Measurements from ENCODE around the gene CENPK. TPM values are rescaled to one million over a fixed set of nuclear protein-coding genes. Genes with fewer than 3 reads are reported as not detected.
A peak's percentile ranks its signal among the peaks of the same experiment; 100 is the strongest.
"Not testable (repeated sequence)": the region's sequence is repeated elsewhere in the genome, so short reads cannot be mapped to it uniquely, and the experiment has no call there.

Gene CENPK
- 3.4 TPM for total RNA-seq

DNA sequence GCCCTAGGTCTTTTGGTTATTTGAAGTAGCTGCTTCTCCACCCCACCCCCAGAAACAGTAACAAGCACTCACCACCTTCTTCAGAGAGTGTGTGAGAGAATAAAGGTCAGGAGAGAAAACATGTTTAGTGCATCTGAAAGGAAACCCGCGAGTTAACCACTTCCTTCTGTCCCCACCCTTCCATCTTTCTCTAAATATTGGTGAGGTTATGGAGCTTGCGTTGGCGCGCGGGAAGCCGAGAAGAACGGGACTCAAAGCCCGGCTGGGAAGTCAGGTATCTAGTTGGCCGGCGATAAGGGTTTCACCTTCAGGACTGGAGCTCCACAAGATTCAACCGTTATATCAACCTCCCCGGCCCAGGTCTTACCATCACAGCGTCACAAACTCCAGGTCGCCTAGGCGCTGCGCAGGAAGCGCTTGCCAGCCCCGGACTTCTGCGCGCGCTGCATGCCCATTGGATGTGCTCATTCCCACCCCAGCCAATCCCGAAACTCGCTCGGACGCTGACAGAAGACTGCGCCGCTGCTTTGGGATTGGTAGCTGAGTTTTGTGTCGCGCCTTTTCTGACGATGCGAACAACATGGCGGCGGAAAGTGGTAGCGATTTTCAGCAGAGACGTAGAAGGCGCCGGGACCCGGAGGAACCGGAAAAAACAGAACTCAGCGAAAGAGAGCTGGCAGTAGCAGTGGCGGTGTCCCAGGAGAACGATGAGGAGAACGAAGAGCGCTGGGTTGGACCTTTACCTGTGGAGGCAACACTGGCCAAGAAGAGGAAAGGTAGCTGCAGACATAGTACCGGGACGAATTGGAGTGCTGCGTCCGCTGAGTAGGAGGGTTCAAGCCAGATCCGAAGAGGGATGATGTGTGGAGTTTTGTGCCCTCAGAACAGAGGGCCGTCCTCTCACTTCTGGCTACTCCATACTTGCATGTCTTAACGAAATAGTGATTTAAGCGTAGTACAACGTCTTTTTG is at the start of gene CENPK, which contains the start of gene PPWD1:
Gene CENPK (minus strand): TSS at position 438 of the 971 bp plus-strand sequence. CDS start 8,261 bp downstream, outside the sequence.
Gene PPWD1 (plus strand): TSS at position 566 of the 971 bp plus-strand sequence. CDS start 15 bp downstream, at position 581.
- Histone ChIP-seq H3K4me1 (peaks cover 38% of the 10 kb centered on the region), H3K27ac (peak within 1 kb of the TSS; percentile 81)
- intact Hi-C loops (cut with DNase I), result no loop called here

GRCh38 chr5:65612298-65612907 is 49.4 kb upstream of the CENPK start:
- Histone ChIP-seq H3K36me3 (peaks cover 0 to 53% of the 10 kb centered on the region in 2 donors), H3K4me3 (no peak overlapping the region), H3K27me3 (no peaks in the 10 kb centered on the region), H3K4me1 (no peaks in the 10 kb centered on the region), H3K27ac (no peak overlapping the region), H3K9me3 (no peaks in the 10 kb centered on the region)
- DNase-seq (ENCODE audit: extremely low spot score in 2 of 2), result no peak
- TF ChIP-seq POLR2AphosphoS5 (IDR thresholded peaks at IDR 0.05; ENCODE audit: insufficient read depth in 1 of 2, low read depth in 1 of 2), result no peak
- TF ChIP-seq POLR2A (IDR thresholded peaks at IDR 0.05), result no peak
- TF ChIP-seq, protein P1, sequence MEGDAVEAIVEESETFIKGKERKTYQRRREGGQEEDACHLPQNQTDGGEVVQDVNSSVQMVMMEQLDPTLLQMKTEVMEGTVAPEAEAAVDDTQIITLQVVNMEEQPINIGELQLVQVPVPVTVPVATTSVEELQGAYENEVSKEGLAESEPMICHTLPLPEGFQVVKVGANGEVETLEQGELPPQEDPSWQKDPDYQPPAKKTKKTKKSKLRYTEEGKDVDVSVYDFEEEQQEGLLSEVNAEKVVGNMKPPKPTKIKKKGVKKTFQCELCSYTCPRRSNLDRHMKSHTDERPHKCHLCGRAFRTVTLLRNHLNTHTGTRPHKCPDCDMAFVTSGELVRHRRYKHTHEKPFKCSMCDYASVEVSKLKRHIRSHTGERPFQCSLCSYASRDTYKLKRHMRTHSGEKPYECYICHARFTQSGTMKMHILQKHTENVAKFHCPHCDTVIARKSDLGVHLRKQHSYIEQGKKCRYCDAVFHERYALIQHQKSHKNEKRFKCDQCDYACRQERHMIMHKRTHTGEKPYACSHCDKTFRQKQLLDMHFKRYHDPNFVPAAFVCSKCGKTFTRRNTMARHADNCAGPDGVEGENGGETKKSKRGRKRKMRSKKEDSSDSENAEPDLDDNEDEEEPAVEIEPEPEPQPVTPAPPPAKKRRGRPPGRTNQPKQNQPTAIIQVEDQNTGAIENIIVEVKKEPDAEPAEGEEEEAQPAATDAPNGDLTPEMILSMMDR (IDR thresholded peaks at IDR 0.05), result no peak
- intact Hi-C loops (cut with DNase I), result no loop called here

More for the DNA sequence above, at the start of gene CENPK, which contains the start of gene PPWD1:
- DNase-seq (ENCODE audit: extremely low spot score in 2 of 2), result peak; percentile 96 to 97
- TF ChIP-seq POLR2A (IDR thresholded peaks at IDR 0.05) (peak in 1 of 2 donors; percentile 36), POLR2AphosphoS5 (IDR thresholded peaks at IDR 0.05; ENCODE audit: insufficient read depth in 1 of 2, low read depth in 1 of 2) (peak; percentile 92 to 96)
- TF ChIP-seq, protein P1 (IDR thresholded peaks at IDR 0.05), result no peak
- H3K9me3 ChIP-seq, result no peaks in the 10 kb centered on the region
- peak within 1 kb of the TSS; percentile 66 to 93 for H3K4me3 ChIP-seq
- H3K27me3 ChIP-seq, result no peaks in the 10 kb centered on the region
- peaks cover 0 to under 1% of the 10 kb centered on the region in 2 donors for H3K36me3 ChIP-seq

DNA sequence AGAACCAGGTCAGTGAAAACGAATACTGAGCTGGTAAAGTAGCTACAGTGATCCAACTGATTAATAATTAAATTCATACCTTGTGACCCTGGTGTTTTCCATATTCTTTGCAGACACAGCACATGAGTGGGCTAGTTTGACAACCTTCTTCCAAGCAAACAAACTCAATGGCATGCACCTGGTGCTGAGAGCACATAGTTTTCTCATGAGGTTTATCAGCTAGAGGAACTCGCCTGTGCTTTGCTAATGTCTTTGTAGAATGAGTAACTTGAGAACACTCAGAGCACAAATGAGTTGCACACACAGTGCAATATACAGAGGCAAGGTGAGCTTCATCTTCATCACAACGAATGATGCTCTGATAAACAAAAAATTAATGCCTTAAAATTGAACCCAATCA is 48.6 kb upstream of the CENPK start:
- H3K4me1 ChIP-seq, result no peaks in the 10 kb centered on the region
- no peak for TF ChIP-seq POLR2AphosphoS5 (IDR thresholded peaks at IDR 0.05; ENCODE audit: insufficient read depth in 1 of 2, low read depth in 1 of 2)
- TF ChIP-seq, protein P1 (IDR thresholded peaks at IDR 0.05), result no peak
- no peak for TF ChIP-seq POLR2A (IDR thresholded peaks at IDR 0.05)
- H3K27me3 ChIP-seq, result no peaks in the 10 kb centered on the region
- peaks cover 0 to 62% of the 10 kb centered on the region in 2 donors for H3K36me3 ChIP-seq
- H3K9me3 ChIP-seq, result no peaks in the 10 kb centered on the region
- DNase-seq (ENCODE audit: extremely low spot score in 2 of 2), result no peak
- intact Hi-C loops (cut with DNase I), result no loop called here
- no peak overlapping the region for H3K27ac ChIP-seq
- no peak overlapping the region for H3K4me3 ChIP-seq

DNA sequence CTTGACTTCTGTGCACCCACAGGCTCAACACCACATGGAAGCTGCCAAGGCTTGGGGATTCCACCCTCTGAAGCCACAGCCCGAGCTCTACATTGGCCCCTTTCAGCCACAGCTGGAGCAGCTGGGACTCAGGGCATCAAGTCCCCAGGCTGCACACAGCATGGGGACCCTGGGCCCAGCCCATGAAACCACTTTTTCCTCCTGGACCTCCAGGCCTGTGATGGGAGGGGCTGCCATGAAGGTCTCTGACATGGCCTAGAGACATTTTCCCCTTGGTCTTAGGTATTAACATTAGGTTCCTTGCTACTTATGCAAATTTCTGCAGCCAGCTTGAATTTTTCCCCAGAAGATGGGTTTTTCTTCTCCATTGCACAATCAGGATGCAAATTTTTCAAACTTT is 38.8 kb upstream of the CENPK start:
- H3K27me3 ChIP-seq; DNase-seq (ENCODE audit: extremely low spot score in 2 of 2); H3K9me3 ChIP-seq; H3K4me1 ChIP-seq; H3K27ac ChIP-seq; H3K4me3 ChIP-seq; intact Hi-C loops (cut with DNase I): not testable (repeated sequence)
- H3K36me3 ChIP-seq, result peaks cover 0 to 70% of the 10 kb centered on the region in 2 donors

GRCh38 chr5:65588694-65589093 is 25.7 kb upstream of the CENPK start:
- no peaks in the 10 kb centered on the region for H3K4me1 ChIP-seq
- peaks cover 0 to 65% of the 10 kb centered on the region in 2 donors for H3K36me3 ChIP-seq
- intact Hi-C loops (cut with DNase I), result no loop called here
- TF ChIP-seq, protein P1 (IDR thresholded peaks at IDR 0.05), result no peak
- TF ChIP-seq POLR2AphosphoS5 (IDR thresholded peaks at IDR 0.05; ENCODE audit: insufficient read depth in 1 of 2, low read depth in 1 of 2) (no peak), POLR2A (IDR thresholded peaks at IDR 0.05) (no peak)
- H3K27ac ChIP-seq, result no peak overlapping the region
- H3K9me3 ChIP-seq, result no peaks in the 10 kb centered on the region
- DNase-seq (ENCODE audit: extremely low spot score in 2 of 2), result no peak
- no peaks in the 10 kb centered on the region for H3K27me3 ChIP-seq
- no peak overlapping the region for H3K4me3 ChIP-seq

Data from vagina (tissue), 2 donors.